Testis (tissue), 3 donors: ENCODE data around the gene SYNPO2L. TPM values are rescaled to one million over a fixed set of nuclear protein-coding genes. Genes with fewer than 3 reads are reported as not detected.
A peak's percentile ranks its signal among the peaks of the same experiment; 100 is the strongest.

Experiments
- DNase-seq: peaks from one replicate; pipeline ENCODE4 v3.0.0-alpha.2; 2019
- H3K27ac ChIP-seq, 2 donors: fragments of 200-600 bp; sonication (generic); one replicate each; pipeline ENCODE4 v1.5.1; 2019
- H3K27me3 ChIP-seq: fragments of 200-600 bp; sonication (generic); one replicate; pipeline ENCODE4 v1.5.1; 2019
- H3K36me3 ChIP-seq: fragments of 200-600 bp; sonication (generic); one replicate; pipeline ENCODE4 v1.5.1; 2017; ENCODE audit warnings: low read depth; ENCODE audit errors: missing control alignments
- H3K4me1 ChIP-seq: fragments of 200-600 bp; sonication (generic); one replicate; pipeline ENCODE4 v1.5.1; 2019
- H3K4me3 ChIP-seq, 2 donors: fragments of 200-600 bp; sonication (generic); one replicate each; pipeline ENCODE4 v1.5.1; 2017 to 2019
- H3K9me3 ChIP-seq: fragments of 200-600 bp; sonication (generic); one replicate; pipeline ENCODE4 v1.5.1; 2017
- CTCF ChIP-seq, 3 experiments: fragments of 450-650 bp in 2 of 3; fragments of 200-600 bp in 1 of 3; sonication (generic) in 1 of 3; IDR thresholded peaks; one replicate each; pipeline ENCODE4 v1.5.1; 2016 to 2019; ENCODE audit warnings: antibody characterized with exemption in 3 of 3, mild to moderate bottlenecking in 2 of 3, moderate library complexity in 1 of 3
- POLR2A ChIP-seq: fragments of 450-650 bp; IDR thresholded peaks from one replicate; pipeline ENCODE4 v1.6.1; 2017; ENCODE audit warnings: antibody characterized with exemption, mild to moderate bottlenecking, moderate library complexity
- whole genome bisulfite sequencing, 2 donors: methylation state at CpG; one replicate each; pipeline ENCODE4 v1.1.5; 2018; 5-methylcytosine and 5-hydroxymethylcytosine counted together
- intact Hi-C: fragments of 100-400 bp; cut with DNase I; formaldehyde crosslinking; loops from one replicate; pipeline ENCODE4 v1.15.1; 2023; ENCODE audit warnings: low total_unique reads
- polyA plus RNA-seq: library from polyadenylated mRNA; stranded (reverse); fragments of 350-450 nt; fragmentation: Illumina TruSeq; extraction: RNeasy Lipid Tissue Mini Kit (QIAGEN cat#74804); gene quantifications from one replicate; pipeline ENCODE4 v1.2.3, GENCODE V29; 2014; ENCODE audit warnings: low read depth, low replicate concordance; ENCODE audit not compliant: insufficient read depth
- total RNA-seq, 2 donors: library from RNA; depleted of rRNA; stranded (reverse); fragments of >200 nt; gene quantifications; one replicate each; pipeline ENCODE4 v1.2.3, GENCODE V29; 2016

Gene SYNPO2L
- total and polyA plus RNA-seq, 3 donors from 2014 or later, result 0.31 to 2.3 (median 0.31) TPM

GRCh38 chr10:73644767-73645166 is 11.1 kb downstream of the SYNPO2L start:
- TF ChIP-seq POLR2A, result no peak
- Histone ChIP-seq H3K9me3 (no peaks in the 10 kb centered on the region), H3K4me3 (no peak overlapping the region), H3K27me3 (no peaks in the 10 kb centered on the region), H3K4me1 (peaks cover 12% of the 10 kb centered on the region), H3K36me3 (no peaks in the 10 kb centered on the region), H3K27ac (no peak overlapping the region)
- WGBS, 2 donors, result 55 to 73% methylated on average over 1 of the region's 1 CpG
- no peak for DNase-seq
- intact Hi-C loops, result loop anchor here (5.0 kb wide), 1 partner anchor 117 kb away; no protein-coding TSS in a partner anchor

- intact Hi-C loops, result loop anchor here (5.0 kb wide), 1 partner anchor 117 kb away; no protein-coding TSS in a partner anchor
- Histone ChIP-seq H3K9me3 (no peaks in the 10 kb centered on the region), H3K4me3 (no peak overlapping the region), H3K27ac (no peak overlapping the region), H3K4me1 (peaks cover 8% of the 10 kb centered on the region), H3K27me3 (no peaks in the 10 kb centered on the region), H3K36me3 (no peaks in the 10 kb centered on the region)
- peak; percentile 72 for DNase-seq
- TF ChIP-seq POLR2A (no peak), CTCF (IDR thresholded peaks at IDR 0.05) (peak; percentile 84 to 95 (median 87))
- WGBS, 2 donors, result 22 to 37% methylated on average over 5 of the region's 5 CpGs
Measured at GRCh38 chr10:73644015-73644743, 11.7 kb downstream of the SYNPO2L start.

GRCh38 chr10:73643362-73643761 is 12.5 kb downstream of the SYNPO2L start:
- TF ChIP-seq CTCF (IDR thresholded peaks at IDR 0.05) (no peak), POLR2A (no peak)
- intact Hi-C loops, result loop anchor here (5.0 kb wide), 1 partner anchor 116 kb away; no protein-coding TSS in a partner anchor
- no peaks in the 10 kb centered on the region for H3K36me3 ChIP-seq
- WGBS, 2 donors, result 92 to 95% methylated on average over 2 of the region's 2 CpGs
- no peak overlapping the region for H3K27ac ChIP-seq
- no peak overlapping the region for H3K4me3 ChIP-seq
- no peaks in the 10 kb centered on the region for H3K27me3 ChIP-seq
- H3K4me1 ChIP-seq, result peaks cover 3% of the 10 kb centered on the region
- no peaks in the 10 kb centered on the region for H3K9me3 ChIP-seq
- DNase-seq, result no peak

- no peak for DNase-seq
- intact Hi-C loops, result loop anchor here (5.0 kb wide), 1 partner anchor 114 kb away; no protein-coding TSS in a partner anchor
- Histone ChIP-seq H3K4me1 (no peaks in the 10 kb centered on the region), H3K4me3 (no peak within 1 kb of the TSS), H3K9me3 (no peaks in the 10 kb centered on the region), H3K36me3 (no peaks in the 10 kb centered on the region), H3K27ac (peak within 1 kb of the TSS in 1 of 2 donors; percentile 65), H3K27me3 (no peaks in the 10 kb centered on the region)
- TF ChIP-seq POLR2A, result no peak
- TF ChIP-seq CTCF (IDR thresholded peaks at IDR 0.05), result no peak
- 61 to 69% methylated on average over 9 of the region's 9 CpGs for WGBS, 2 donors
Measured at GRCh38 chr10:73641328-73642060, 14.3 kb downstream of the SYNPO2L start, which contains the start of gene MYOZ1. TSS of gene MYOZ1 (minus strand) at chr10:73641474. CDS start at chr10:73640017, 1,457 bp downstream.

GRCh38 chr10:73639286-73639685 is 16.5 kb downstream of the SYNPO2L start:
- Histone ChIP-seq H3K27ac (no peak overlapping the region), H3K27me3 (no peaks in the 10 kb centered on the region), H3K4me1 (no peaks in the 10 kb centered on the region), H3K4me3 (no peak overlapping the region), H3K36me3 (no peaks in the 10 kb centered on the region), H3K9me3 (no peaks in the 10 kb centered on the region)
- intact Hi-C loops, result no loop called here
- no peak for DNase-seq
- WGBS, 2 donors, result 83 to 87% methylated on average over 3 of the region's 3 CpGs
- TF ChIP-seq CTCF (IDR thresholded peaks at IDR 0.05) (no peak), POLR2A (no peak)
